Loucy (cell line): ENCODE measurements around the gene FAM83C.

Source experiments
- H2AFZ ChIP-seq: fragments of 200-600 bp; sonication (generic); 2 replicates; pipeline ENCODE4 v1.6.0; 2016; ENCODE audit warnings: antibody characterized with exemption, mild to moderate bottlenecking, low read length, moderate library complexity
- H3F3A ChIP-seq: fragments of 200-600 bp; 2 replicates; pipeline ENCODE4 v1.6.0; 2016; ENCODE audit warnings: antibody characterized with exemption, low read depth, mild to moderate bottlenecking
- H3K27me3 ChIP-seq: fragments of 200-600 bp; sonication (generic); 2 replicates; pipeline ENCODE4 v1.6.1; 2014; ENCODE audit warnings: low read length, mild to moderate bottlenecking; ENCODE audit not compliant: insufficient read depth, poor library complexity, severe bottlenecking
- H3K36me3 ChIP-seq: fragments of 200-600 bp; sonication (generic); 2 replicates; pipeline ENCODE4 v1.6.1; 2016; ENCODE audit warnings: low read length; ENCODE audit not compliant: insufficient read depth
- H3K4me1 ChIP-seq: fragments of 200-600 bp; sonication (generic); 2 replicates; pipeline ENCODE4 v1.5.1; 2014; ENCODE audit warnings: low read length, mild to moderate bottlenecking; ENCODE audit not compliant: insufficient read depth, poor library complexity, severe bottlenecking
- H3K4me2 ChIP-seq: fragments of 200-600 bp; sonication (generic); 2 replicates; pipeline ENCODE4 v1.6.0; 2014; ENCODE audit warnings: antibody characterized with exemption, low read length, low read depth, mild to moderate bottlenecking; ENCODE audit not compliant: poor library complexity, severe bottlenecking
- H3K4me3 ChIP-seq: fragments of 200-600 bp; sonication (generic); 2 replicates; pipeline ENCODE4 v1.5.1; 2014; ENCODE audit warnings: low read length, mild to moderate bottlenecking, mixed read lengths; ENCODE audit not compliant: poor library complexity, severe bottlenecking
- H3K79me2 ChIP-seq: fragments of 200-600 bp; sonication (generic); 2 replicates; pipeline ENCODE4 v1.6.1; 2014; ENCODE audit warnings: low read length; ENCODE audit not compliant: insufficient read depth
- H3K9ac ChIP-seq: fragments of 200-600 bp; sonication (generic); 2 replicates; pipeline ENCODE4 v1.6.0; 2014; ENCODE audit warnings: mild to moderate bottlenecking, low read depth, low read length, moderate library complexity; ENCODE audit not compliant: poor library complexity, severe bottlenecking
- H3K9me2 ChIP-seq: fragments of 200-600 bp; sonication (generic); replicated peaks from 2 replicates; pipeline ENCODE4 v1.6.1; 2016; ENCODE audit warnings: low read depth, low read length, mixed read lengths
- H3K9me3 ChIP-seq: fragments of 200-600 bp; sonication (generic); 2 replicates; pipeline ENCODE4 v1.6.1; 2014; ENCODE audit warnings: mild to moderate bottlenecking, antibody characterized with exemption, low read length, low read depth; ENCODE audit not compliant: insufficient read depth
- H4K20me1 ChIP-seq: fragments of 200-600 bp; sonication (generic); 2 replicates; pipeline ENCODE4 v1.6.0; 2014; ENCODE audit warnings: antibody characterized with exemption, low read length, mild to moderate bottlenecking; ENCODE audit not compliant: insufficient read depth, poor library complexity, severe bottlenecking
- CTCF ChIP-seq: fragments of 200-600 bp; sonication (generic); conservative IDR thresholded peaks from 2 replicates; pipeline ENCODE4 v1.5.1; 2014; ENCODE audit warnings: mild to moderate bottlenecking, antibody characterized with exemption, low read length
- EZH2phosphoT487 ChIP-seq: fragments of 200-600 bp; IDR thresholded peaks from 2 replicates; pipeline ENCODE4 v1.6.1; 2018; ENCODE audit warnings: antibody characterized with exemption, mild to moderate bottlenecking, moderate library complexity, borderline replicate concordance

FAM83C gene

GRCh38 chr20:35333606-35334005 lies 41.4 kb upstream of the FAM83C start:
- Histone ChIP-seq H3K4me2 (no peak overlapping the region), H4K20me1 (no peaks in the 10 kb centered on the region), H3K9ac (no peak overlapping the region), H3K27me3 (no peaks in the 10 kb centered on the region), H3K79me2 (no peaks in the 10 kb centered on the region), H2AFZ (no peak overlapping the region), H3K36me3 (no peaks in the 10 kb centered on the region), H3K9me2 (no peaks in the 10 kb centered on the region), H3K4me1 (no peaks in the 10 kb centered on the region), H3F3A (no peaks in the 10 kb centered on the region), H3K9me3 (no peaks in the 10 kb centered on the region), H3K4me3 (no peak overlapping the region)
- TF ChIP-seq EZH2phosphoT487 (no peak), CTCF (no peak)

- Histone ChIP-seq H3K9me2 (no peaks in the 10 kb centered on the region), H3K4me1 (no peaks in the 10 kb centered on the region), H3K4me3 (no peak overlapping the region), H3K9me3 (no peaks in the 10 kb centered on the region), H3K4me2 (no peak overlapping the region), H3K9ac (no peak overlapping the region), H3K27me3 (no peaks in the 10 kb centered on the region), H3F3A (no peaks in the 10 kb centered on the region), H4K20me1 (no peaks in the 10 kb centered on the region), H3K36me3 (no peaks in the 10 kb centered on the region), H3K79me2 (no peaks in the 10 kb centered on the region), H2AFZ (no peak overlapping the region)
- TF ChIP-seq CTCF (no peak), EZH2phosphoT487 (no peak)
Observed at GRCh38 chr20:35332540-35333200, 40.4 kb upstream of the FAM83C start.

GRCh38 chr20:35329435-35330139 lies 37.4 kb upstream of the FAM83C start:
- H3F3A ChIP-seq, result no peaks in the 10 kb centered on the region
- H3K27me3 ChIP-seq, result no peaks in the 10 kb centered on the region
- no peaks in the 10 kb centered on the region for H4K20me1 ChIP-seq
- H3K4me3 ChIP-seq, result no peak overlapping the region
- no peak overlapping the region for H3K9ac ChIP-seq
- TF ChIP-seq CTCF (peak; percentile 85), EZH2phosphoT487 (no peak)
- no peaks in the 10 kb centered on the region for H3K4me1 ChIP-seq
- no peaks in the 10 kb centered on the region for H3K79me2 ChIP-seq
- H2AFZ ChIP-seq, result no peak overlapping the region
- H3K9me2 ChIP-seq, result no peaks in the 10 kb centered on the region
- no peak overlapping the region for H3K4me2 ChIP-seq
- no peaks in the 10 kb centered on the region for H3K36me3 ChIP-seq
- no peaks in the 10 kb centered on the region for H3K9me3 ChIP-seq
